H1 (cell line): ENCODE measurements around the gene OR51I2. TPM values are rescaled to one million over a fixed set of nuclear protein-coding genes. Genes with fewer than 3 reads are reported as not detected.

Experiments
- CTCF ChIA-PET: fragments of 300-600 bp; sonication (Branson Sonifier 250); formaldehyde crosslinking; loops from one replicate; lab custom pipeline; 2021; ENCODE audit not compliant: partially characterized antibody; lab: Charles Lee
- POLR2A ChIA-PET: fragments of 300-600 bp; sonication (Branson Sonifier 250); formaldehyde crosslinking; loops from one replicate; lab custom pipeline; 2021; ENCODE audit warnings: inconsistent platforms; ENCODE audit not compliant: partially characterized antibody; lab: Charles Lee
- DNase-seq, 2 experiments: peaks; one replicate each; pipeline versions ENCODE4 v3.0.0 to v3.0.0-alpha.2; 2010 to 2022; ENCODE audit warnings: low spot score in 2 of 2, low read depth in 1 of 2, mixed read lengths in 1 of 2
- FAIRE-seq: peaks from 2 replicates; lab custom pipeline; 2011; peaks lifted over from hg19 to GRCh38; lab: Jason Lieb, UNC
- H2AFZ ChIP-seq: 2 replicates; pipeline ENCODE4 v1.8.1; 2012; ENCODE audit warnings: low read length, inconsistent platforms
- H2AK5ac ChIP-seq: 2 replicates; pipeline ENCODE4 v1.6.1; 2013; ENCODE audit warnings: low read depth, low read length
- H2BK120ac ChIP-seq: replicated peaks from 2 replicates; pipeline ENCODE3; 2013; ENCODE audit warnings: low read depth, low read length, inconsistent platforms
- H2BK12ac ChIP-seq: 2 replicates; pipeline ENCODE4 v1.6.1; 2013; ENCODE audit warnings: low read depth, low read length
- H2BK15ac ChIP-seq: 2 replicates; pipeline ENCODE4 v1.6.1; 2013; ENCODE audit warnings: low read length
- H2BK20ac ChIP-seq: 2 replicates; pipeline ENCODE4 v1.6.1; 2013; ENCODE audit warnings: low read length
- H2BK5ac ChIP-seq: 2 replicates; pipeline ENCODE4 v1.6.1; 2013; ENCODE audit warnings: low read depth, low read length
- H3K14ac ChIP-seq: 2 replicates; pipeline ENCODE4 v1.6.1; 2013; ENCODE audit warnings: inconsistent platforms; ENCODE audit not compliant: insufficient read length
- H3K18ac ChIP-seq: 2 replicates; pipeline ENCODE4 v1.6.1; 2013; ENCODE audit warnings: low read length; ENCODE audit errors: extremely low read depth
- H3K23ac ChIP-seq: 2 replicates; pipeline ENCODE4 v1.6.1; 2013; ENCODE audit warnings: inconsistent platforms; ENCODE audit not compliant: insufficient read length
- H3K23me2 ChIP-seq: 2 replicates; pipeline ENCODE4 v1.6.1; 2013; ENCODE audit warnings: low read depth, low read length
- H3K27ac ChIP-seq: 2 replicates; pipeline ENCODE4 v1.6.1; 2011; ENCODE audit warnings: low read depth, low read length, inconsistent platforms
- H3K27me3 ChIP-seq, 4 experiments: replicated peaks in 1 of 4; 1 replicate in 1 of 4; 2 replicates in 3 of 4; pipeline versions ENCODE4 v1.6.1 to v1.8.1; 2011 to 2013; ENCODE audit warnings: low read length in 3 of 4, mild to moderate bottlenecking in 3 of 4, inconsistent platforms in 2 of 4, mixed read lengths in 2 of 4, moderate library complexity in 1 of 4; ENCODE audit not compliant: control insufficient read depth in 3 of 4, insufficient read depth in 3 of 4; ENCODE audit errors: extremely low read depth in 1 of 4
- H3K36me3 ChIP-seq, 4 experiments: 2 replicates each; pipeline versions ENCODE4 v1.6.1 to v1.8.1; 2011 to 2013; ENCODE audit warnings: mild to moderate bottlenecking in 4 of 4, low read length in 3 of 4, moderate library complexity in 2 of 4, control low read depth in 1 of 4, inconsistent platforms in 1 of 4; ENCODE audit not compliant: insufficient read depth in 4 of 4, control insufficient read depth in 2 of 4
- H3K4ac ChIP-seq: replicated peaks from 2 replicates; pipeline ENCODE3; 2013; ENCODE audit warnings: low read length, low read depth, mixed read lengths, inconsistent platforms; ENCODE audit not compliant: insufficient read length
- H3K4me1 ChIP-seq, 4 experiments: replicated peaks in 1 of 4; 1 replicate in 1 of 4; 2 replicates in 3 of 4; pipeline versions ENCODE4 v1.6.1 to v1.8.1; 2011 to 2013; ENCODE audit warnings: low read length in 3 of 4, inconsistent platforms in 2 of 4, mixed read lengths in 1 of 4; ENCODE audit not compliant: insufficient read depth in 4 of 4, control insufficient read depth in 3 of 4
- H3K4me2 ChIP-seq, 2 experiments: 2 replicates each; pipeline versions ENCODE4 v1.6.1 to v1.8.1; 2011 to 2013; ENCODE audit warnings: low read depth in 2 of 2, low read length in 2 of 2, control low read depth in 1 of 2, inconsistent platforms in 1 of 2, mild to moderate bottlenecking in 1 of 2; ENCODE audit not compliant: insufficient read depth in 1 of 2
- H3K4me3 ChIP-seq, 4 experiments: fragments of 200-600, 300-600 bp in 1 of 4; sonication (generic), shearing (Covaris generic), sonication (Bioruptor Twin) in 1 of 4; 2 replicates each; pipeline versions ENCODE4 v1.5.1 to v1.8.1; 2011 to 2016; ENCODE audit warnings: low read length in 4 of 4, low read depth in 3 of 4, control low read depth in 2 of 4, inconsistent platforms in 2 of 4, mild to moderate bottlenecking in 2 of 4, mixed read lengths in 1 of 4, moderate library complexity in 1 of 4; ENCODE audit not compliant: insufficient read depth in 2 of 4; ENCODE audit errors: extremely low read depth in 1 of 4
- H3K56ac ChIP-seq: replicated peaks from 2 replicates; pipeline ENCODE3; 2013; ENCODE audit warnings: low read depth, mild to moderate bottlenecking, mixed read lengths, low read length, inconsistent platforms; ENCODE audit not compliant: insufficient read length
- H3K79me1 ChIP-seq: 2 replicates; pipeline ENCODE4 v1.6.1; 2013; ENCODE audit warnings: low read depth, low read length, control low read depth
- H3K79me2 ChIP-seq, 2 experiments: 2 replicates each; pipeline versions ENCODE4 v1.6.1 to v1.8.1; 2012 to 2013; ENCODE audit warnings: low read length in 2 of 2, mild to moderate bottlenecking in 2 of 2, inconsistent platforms in 1 of 2; ENCODE audit not compliant: insufficient read depth in 2 of 2, control insufficient read depth in 1 of 2
- H3K9ac ChIP-seq, 4 experiments: replicated peaks in 1 of 4; 1 replicate in 1 of 4; 2 replicates in 3 of 4; pipeline versions ENCODE4 v1.6.1 to v1.8.1; 2011 to 2013; ENCODE audit warnings: low read depth in 3 of 4, low read length in 3 of 4, control low read depth in 2 of 4, mild to moderate bottlenecking in 2 of 4, moderate library complexity in 2 of 4, inconsistent platforms in 1 of 4; ENCODE audit errors: extremely low read depth in 1 of 4
- H3K9me3 ChIP-seq, 2 experiments: 2 replicates each; pipeline versions ENCODE4 v1.6.1 to v1.8.1; 2012 to 2013; ENCODE audit warnings: mild to moderate bottlenecking in 2 of 2, moderate library complexity in 2 of 2, control low read depth in 1 of 2, inconsistent platforms in 1 of 2, low read depth in 1 of 2, low read length in 1 of 2, mixed read lengths in 1 of 2; ENCODE audit not compliant: insufficient read depth in 2 of 2
- H4K20me1 ChIP-seq, 2 experiments: replicated peaks in 1 of 2; 2 replicates each; pipeline versions ENCODE3 to v1.8.1; 2011 to 2013; ENCODE audit warnings: inconsistent platforms in 2 of 2, low read length in 2 of 2, mild to moderate bottlenecking in 1 of 2; ENCODE audit not compliant: insufficient read depth in 2 of 2, control insufficient read depth in 1 of 2
- H4K5ac ChIP-seq: 2 replicates; pipeline ENCODE4 v1.6.1; 2013; ENCODE audit warnings: low read length, low read depth, mixed read lengths, inconsistent platforms; ENCODE audit not compliant: insufficient read length
- H4K8ac ChIP-seq: 2 replicates; pipeline ENCODE4 v1.8.0; 2013; ENCODE audit warnings: mild to moderate bottlenecking, moderate library complexity, low read length, inconsistent platforms; ENCODE audit not compliant: insufficient read depth; ENCODE audit errors: extremely low read depth
- H4K91ac ChIP-seq: replicated peaks from 2 replicates; pipeline ENCODE3; 2013; ENCODE audit warnings: low read length, mixed read lengths, inconsistent platforms; ENCODE audit not compliant: insufficient read length
- BRCA1 ChIP-seq: IDR thresholded peaks from 2 replicates; pipeline ENCODE4 v1.6.1; 2012; ENCODE audit warnings: low read depth, low read length, improper control_type of control experiment
- CBX5 ChIP-seq: fragments of 300-800, 300-1000 bp; sonication (generic); IDR thresholded peaks from 2 replicates; pipeline ENCODE4 v1.7.1; 2016; ENCODE audit warnings: antibody characterized with exemption, low read length, low read depth
- CEBPB ChIP-seq: IDR thresholded peaks from 2 replicates; pipeline ENCODE4 v1.6.1; 2012; ENCODE audit warnings: low read depth, low read length
- CHD2 ChIP-seq: IDR thresholded peaks from 2 replicates; pipeline ENCODE4 v1.6.1; 2012; ENCODE audit warnings: low read length, improper control_type of control experiment
- EGR1 ChIP-seq: IDR thresholded peaks from 2 replicates; pipeline ENCODE4 v1.6.1; 2011; ENCODE audit warnings: low read depth, low read length, borderline replicate concordance
- EZH2 ChIP-seq: fragments of 200-600 bp; sonication (generic); IDR thresholded peaks from 2 replicates; pipeline ENCODE4 v1.7.1; 2012; ENCODE audit warnings: low read depth, mild to moderate bottlenecking, moderate library complexity, low read length, inconsistent platforms; ENCODE audit not compliant: severe bottlenecking
- HDAC6 ChIP-seq: IDR thresholded peaks from one replicate; pipeline ENCODE4 v1.7.1; 2012; ENCODE audit warnings: low read depth, mild to moderate bottlenecking, inconsistent platforms, low read length, moderate library complexity
- SAP30 ChIP-seq: fragments of 300-600 bp; sonication (generic); IDR thresholded peaks from 2 replicates; pipeline ENCODE4 v1.7.1; 2012; ENCODE audit warnings: low read length, moderate library complexity, mild to moderate bottlenecking, inconsistent platforms; ENCODE audit not compliant: insufficient read depth, insufficient replicate concordance
- SIRT6 ChIP-seq: IDR thresholded peaks from one replicate; pipeline ENCODE4 v1.7.1; 2012; ENCODE audit warnings: low read length, inconsistent platforms
- SP2 ChIP-seq: IDR thresholded peaks from 2 replicates; pipeline ENCODE4 v1.6.1; 2012; ENCODE audit warnings: mild to moderate bottlenecking, low read length, inconsistent platforms
- USF2 ChIP-seq: IDR thresholded peaks from 2 replicates; pipeline ENCODE4 v1.6.1; 2011; ENCODE audit warnings: low read length, improper control_type of control experiment
- ZNF274 ChIP-seq: IDR thresholded peaks from 2 replicates; pipeline ENCODE4 v1.7.0; 2012; ENCODE audit warnings: low read length, borderline replicate concordance; ENCODE audit errors: extremely low read depth
- WGBS, 2 experiments: shearing (Covaris generic) in 1 of 2; methylation state at CpG; one replicate each; pipeline versions ENCODE4 v1.1.6 to v1.1.7; 2013 to 2015; ENCODE audit warnings: low lambda C conversion rate in 2 of 2, mixed read lengths in 2 of 2, inconsistent platforms in 1 of 2, low coverage in 1 of 2, missing lambda C conversion rate in 1 of 2; ENCODE audit not compliant: insufficient replicate concordance in 2 of 2, insufficient coverage in 1 of 2, insufficient read length in 1 of 2; ENCODE audit errors: extremely low coverage in 1 of 2, missing lambda C conversion rate in 1 of 2; 5-methylcytosine and 5-hydroxymethylcytosine counted together
- polyA plus RNA-seq, 7 experiments: library from polyadenylated mRNA; depleted of rRNA in 3 of 7; stranded (reverse) in 5 of 7; unstranded in 2 of 7; fragments of >200 nt in 5 of 7; fragments of 200-250 nt in 2 of 7; gene quantifications; 1 replicate in 5 of 7; 2 replicates in 1 of 7; 4 replicates in 1 of 7; pipeline versions ENCODE4 v1.2.1 to v1.2.3, GENCODE V29; 2011 to 2013; ENCODE audit warnings: missing spikeins in 2 of 7, mixed read lengths in 2 of 7
- total RNA-seq: library from RNA; stranded (reverse); fragmentation: NEBNext Ultra II Directional; extraction: Animal tissue kit (Norgen Biotek cat#: 25700); gene quantifications from 2 replicates; pipeline ENCODE4 v1.2.1, GENCODE V29; 2021

Gene OR51I2
- total and polyA plus RNA-seq, 2 of the 8 experiments (the other 6 are each of a cell fraction or from before 2014, with no cell fraction given) = not detected

- Histone ChIP-seq H2AFZ (no peak overlapping the region), H4K20me1 (no peaks in the 10 kb centered on the region), H3K27me3 (no peaks in the 10 kb centered on the region), H2AK5ac (no peak overlapping the region), H3K4me3 (no peak overlapping the region), H4K91ac (no peak overlapping the region), H4K5ac (no peak overlapping the region), H3K14ac (no peak overlapping the region)
- 91% methylated on average over 4 of the region's 4 CpGs; no CpG with 5 or more reads in 1 of the 2 experiments for WGBS, 2 experiments
- CTCF ChIA-PET = interaction anchor here (1.4 to 1.5 kb wide), 2 partner anchors 11 to 18 kb away, joined by 3 read pairs; no protein-coding TSS in a partner anchor
- DNase-seq = no peak
- TF ChIP-seq CBX5 (no peak), EGR1 (no peak), CHD2 (no peak), SIRT6 (no peak), HDAC6 (no peak), EZH2 (no peak), SAP30 (no peak), ZNF274 (no peak), BRCA1 (no peak), USF2 (no peak), SP2 (no peak), CEBPB (no peak)
- TF ChIP-seq, all 59 proteins: peak for 0
- Histone ChIP-seq H3K27ac (no peak overlapping the region), H3K23me2 (no peaks in the 10 kb centered on the region), H2BK15ac (no peak overlapping the region), H3K56ac (no peak overlapping the region), H3K36me3 (no peaks in the 10 kb centered on the region), H2BK5ac (no peak overlapping the region), H3K9me3 (no peaks in the 10 kb centered on the region), H3K4me1 (0 out of 7 replicates have a peak, but pooled peaks cover 0 to 2% (median 0%) of the 10 kb centered on the region in 4 experiments), H4K8ac (no peak overlapping the region), H2BK12ac (no peak overlapping the region), H3K79me2 (no peaks in the 10 kb centered on the region), H3K4me2 (no peak overlapping the region), H3K79me1 (no peaks in the 10 kb centered on the region), H2BK120ac (no peak overlapping the region), H3K18ac (no peak overlapping the region), H3K9ac (no peak overlapping the region), H3K23ac (no peak overlapping the region), H2BK20ac (no peak overlapping the region), H3K4ac (no peak overlapping the region)
- POLR2A ChIA-PET = no interaction called here
- no peak for FAIRE-seq
Observed at GRCh38 chr11:5449432-5449831, 309 bp downstream of the OR51I2 start.
